MM.1S (cell line): ENCODE results near the gene AHCYL2.

Experiments used
- DNase-seq: peaks from one replicate; pipeline ENCODE4 v3.0.0-alpha.2; 2015
- H2AFZ ChIP-seq: fragments of 300-600 bp; sonication (generic); 2 replicates; pipeline ENCODE4 v1.6.0; 2016; ENCODE audit warnings: antibody characterized with exemption, low read length
- H3F3A ChIP-seq: fragments of 300-600 bp; sonication (generic); 2 replicates; pipeline ENCODE4 v1.6.1; 2016; ENCODE audit warnings: mild to moderate bottlenecking, antibody characterized with exemption, low read length, moderate library complexity, mixed read lengths; ENCODE audit not compliant: insufficient read depth
- H3K27ac ChIP-seq: fragments of 300-600 bp; sonication (generic); 2 replicates; pipeline ENCODE4 v1.5.1; 2016; ENCODE audit warnings: mild to moderate bottlenecking, low read length
- H3K27me3 ChIP-seq: fragments of 300-600 bp; sonication (generic); replicated peaks from 2 replicates; pipeline ENCODE4 v1.6.0; 2016; ENCODE audit warnings: low read length; ENCODE audit not compliant: insufficient read depth
- H3K36me3 ChIP-seq: fragments of 300-600 bp; sonication (generic); replicated peaks from 2 replicates; pipeline ENCODE4 v1.6.1; 2016; ENCODE audit warnings: mild to moderate bottlenecking, low read length, mixed read lengths; ENCODE audit not compliant: insufficient read depth
- H3K4me1 ChIP-seq: fragments of 300-600 bp; sonication (generic); 2 replicates; pipeline ENCODE4 v1.6.1; 2016; ENCODE audit warnings: low read length, mixed read lengths
- H3K4me2 ChIP-seq: fragments of 300-600 bp; sonication (generic); 2 replicates; pipeline ENCODE4 v1.6.0; 2016; ENCODE audit warnings: low read depth, low read length
- H3K4me3 ChIP-seq: fragments of 300-600 bp; sonication (generic); 2 replicates; pipeline ENCODE4 v1.5.1; 2016; ENCODE audit warnings: low read length, mixed read lengths
- H3K79me2 ChIP-seq: fragments of 300-600 bp; sonication (generic); 2 replicates; pipeline ENCODE4 v1.6.1; 2016; ENCODE audit warnings: mixed run types, low read length, mixed read lengths
- H3K9ac ChIP-seq: fragments of 300-600 bp; sonication (generic); 2 replicates; pipeline ENCODE4 v1.6.1; 2016; ENCODE audit warnings: low read length, mixed read lengths
- H3K9me2 ChIP-seq: fragments of 300-600 bp; sonication (generic); replicated peaks from 2 replicates; pipeline ENCODE4 v1.6.1; 2016; ENCODE audit warnings: mild to moderate bottlenecking, low read length, mixed read lengths; ENCODE audit not compliant: insufficient read depth
- H3K9me3 ChIP-seq: fragments of 300-600 bp; sonication (generic); replicated peaks from 2 replicates; pipeline ENCODE4 v1.6.1; 2016; ENCODE audit warnings: mild to moderate bottlenecking, low read length, mixed read lengths; ENCODE audit not compliant: insufficient read depth
- H4K20me1 ChIP-seq: fragments of 300-600 bp; sonication (generic); 2 replicates; pipeline ENCODE4 v1.6.1; 2016; ENCODE audit warnings: mild to moderate bottlenecking, low read length, moderate library complexity, mixed read lengths; ENCODE audit not compliant: insufficient read depth
- CTCF ChIP-seq: fragments of 300-600 bp; sonication (generic); IDR thresholded peaks from 2 replicates; pipeline ENCODE4 v1.5.1; 2016; ENCODE audit warnings: antibody characterized with exemption, low read length, mixed read lengths
- EZH2 ChIP-seq: fragments of 300-600 bp; sonication (generic); optimal IDR thresholded peaks from 2 replicates; pipeline ENCODE3; 2017; ENCODE audit warnings: low read depth, mild to moderate bottlenecking, antibody characterized with exemption, low read length, mixed read lengths
- EZH2phosphoT487 ChIP-seq: fragments of 300-600 bp; sonication (generic); IDR thresholded peaks from 2 replicates; pipeline ENCODE4 v1.6.1; 2018; ENCODE audit warnings: antibody characterized with exemption, low read length

The AHCYL2 gene

DNA sequence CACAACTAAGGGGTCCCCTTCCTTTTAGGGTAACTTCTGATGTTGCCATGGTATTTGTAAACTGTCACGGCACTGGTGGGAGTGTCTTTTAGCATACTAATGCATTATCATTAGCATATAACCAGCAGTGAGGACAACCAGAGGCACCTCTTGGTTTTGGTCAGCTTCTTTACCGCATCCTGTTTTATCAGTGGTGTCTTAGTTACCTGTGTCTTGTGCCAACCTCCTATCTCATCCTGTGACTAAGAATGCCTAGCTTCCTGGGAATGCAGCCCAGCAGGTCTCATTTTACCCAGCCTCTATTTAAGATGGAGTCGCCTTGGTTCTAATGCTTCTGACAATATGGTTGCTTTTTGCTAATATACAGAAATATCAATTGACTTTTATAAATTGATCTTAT, 54.9 kb downstream of the AHCYL2 start:
- H3K4me2 ChIP-seq, result no peak overlapping the region
- no peak for TF ChIP-seq CTCF
- no peak for TF ChIP-seq EZH2
- no peak for TF ChIP-seq EZH2phosphoT487

DNA sequence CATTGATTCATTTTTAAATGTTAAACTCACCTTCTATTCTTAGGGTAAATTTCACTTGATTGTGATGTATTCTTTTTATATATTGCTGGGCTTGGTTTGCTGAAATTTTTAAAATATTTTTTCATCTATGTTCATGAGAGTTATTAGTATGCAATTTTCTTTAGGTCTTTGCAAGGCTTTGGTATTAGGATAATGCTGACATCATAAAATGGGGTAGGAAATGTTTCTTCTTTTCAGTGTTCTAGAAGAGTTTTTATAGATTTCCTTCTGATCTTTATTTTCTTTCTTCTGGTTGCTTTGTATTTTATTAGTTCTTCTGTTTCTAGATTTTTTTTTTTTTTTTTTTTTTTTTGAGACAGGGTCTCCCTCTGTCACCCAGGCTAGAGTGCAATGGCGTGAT, 56.3 kb downstream of the AHCYL2 start:
- DNase-seq, result no peak
- no peaks in the 10 kb centered on the region for H3K79me2 ChIP-seq
- no peaks in the 10 kb centered on the region for H3K36me3 ChIP-seq
- H3K27ac ChIP-seq, result no peak overlapping the region
- no peak overlapping the region for H3K4me2 ChIP-seq
- H4K20me1 ChIP-seq, result no peaks in the 10 kb centered on the region
- H3K9me3 ChIP-seq, result no peaks in the 10 kb centered on the region
- no peaks in the 10 kb centered on the region for H3K9me2 ChIP-seq
- no peak overlapping the region for H3K4me3 ChIP-seq
- H3K9ac ChIP-seq, result no peak overlapping the region
- peaks cover 3% of the 10 kb centered on the region; the same call in 1 of the 2 replicates for H3K4me1 ChIP-seq
- H3K27me3 ChIP-seq, result no peaks in the 10 kb centered on the region
- no peak overlapping the region for H2AFZ ChIP-seq
- TF ChIP-seq CTCF, result no peak
- no peak for TF ChIP-seq EZH2
- TF ChIP-seq EZH2phosphoT487, result no peak
- H3F3A ChIP-seq, result no peaks in the 10 kb centered on the region

More for the DNA sequence above, 54.9 kb downstream of the AHCYL2 start:
- H3K9ac ChIP-seq, result no peak overlapping the region
- H3K4me3 ChIP-seq, result no peak overlapping the region
- no peaks in the 10 kb centered on the region for H3K9me2 ChIP-seq
- H2AFZ ChIP-seq, result no peak overlapping the region
- no peaks in the 10 kb centered on the region for H3K27me3 ChIP-seq
- H3K79me2 ChIP-seq, result no peaks in the 10 kb centered on the region
- no peaks in the 10 kb centered on the region for H4K20me1 ChIP-seq
- no peaks in the 10 kb centered on the region for H3K9me3 ChIP-seq
- H3K36me3 ChIP-seq, result no peaks in the 10 kb centered on the region
- no peak overlapping the region for H3K27ac ChIP-seq
- H3K4me1 ChIP-seq, result peaks cover 3% of the 10 kb centered on the region; the same call in 1 of the 2 replicates
- H3F3A ChIP-seq, result no peaks in the 10 kb centered on the region
- DNase-seq, result no peak

- Histone ChIP-seq H3K36me3 (no peaks in the 10 kb centered on the region), H3K4me3 (no peak overlapping the region), H3K27ac (no peak overlapping the region), H3K9me3 (no peaks in the 10 kb centered on the region), H3K4me2 (no peak overlapping the region), H3K9ac (no peak overlapping the region), H2AFZ (no peak overlapping the region), H3K27me3 (no peaks in the 10 kb centered on the region), H3K9me2 (no peaks in the 10 kb centered on the region), H4K20me1 (no peaks in the 10 kb centered on the region), H3K79me2 (no peaks in the 10 kb centered on the region), H3K4me1 (peaks cover 3% of the 10 kb centered on the region; the same call in 1 of the 2 replicates), H3F3A (no peaks in the 10 kb centered on the region)
- no peak for DNase-seq
- TF ChIP-seq CTCF, result no peak
- no peak for TF ChIP-seq EZH2
- TF ChIP-seq EZH2phosphoT487, result no peak
Measured at GRCh38 chr7:129282865-129283264, 58.0 kb downstream of the AHCYL2 start.
